Sigmoid colon (tissue), 4 donors: Measurements from ENCODE around the gene PRKCI.

Source experiments
- CTCF ChIP-seq, 4 experiments: fragments of 450-650 bp in 3 of 4; fragments of 200-600 bp in 1 of 4; IDR thresholded peaks; one replicate each; pipeline ENCODE4 v1.5.1; 2016 to 2019; ENCODE audit warnings: antibody characterized with exemption in 4 of 4, mild to moderate bottlenecking in 3 of 4, moderate library complexity in 2 of 4
- EP300 ChIP-seq, 4 donors: sonication (generic); formaldehyde crosslinking; IDR thresholded peaks; one replicate each; pipeline ENCODE4 v1.6.1; 2017; ENCODE audit warnings: antibody characterized with exemption in 4 of 4
- POLR2A ChIP-seq, 2 donors: fragments of 450-650 bp; IDR thresholded peaks; one replicate each; pipeline ENCODE4 v1.6.1; 2016; ENCODE audit warnings: antibody characterized with exemption in 2 of 2, mild to moderate bottlenecking in 2 of 2, moderate library complexity in 2 of 2

GRCh38 chr3:170321321-170322034 is 99.3 kb downstream of the PRKCI start:
- no peak for TF ChIP-seq CTCF (IDR thresholded peaks at IDR 0.05)
- TF ChIP-seq EP300 (IDR thresholded peaks at IDR 0.05), result no peak
- TF ChIP-seq POLR2A (IDR thresholded peaks at IDR 0.05), result no peak
